GM06990 (cell line): Measurements from ENCODE around the gene RPTOR.

Experiments used
- DNase-seq: peaks from one replicate; pipeline ENCODE4 v3.0.0-alpha.2; 2011; ENCODE audit not compliant: insufficient read length; ENCODE audit errors: extremely low read depth
- H3K27me3 ChIP-seq: replicated peaks from 2 replicates; pipeline ENCODE4 v1.6.0; 2011; ENCODE audit warnings: low read length; ENCODE audit not compliant: control insufficient read depth, insufficient read depth
- H3K36me3 ChIP-seq: 2 replicates; pipeline ENCODE4 v1.5.1; 2011; ENCODE audit warnings: low read length; ENCODE audit not compliant: control insufficient read depth, insufficient read depth
- H3K4me3 ChIP-seq: replicated peaks from 2 replicates; pipeline ENCODE4 v1.5.1; 2011; ENCODE audit warnings: low read depth, mild to moderate bottlenecking, control low read depth, low read length
- TF ChIP-seq, protein P1 (sequence below): IDR thresholded peaks from 2 replicates; pipeline ENCODE4 v1.5.1; 2011; ENCODE audit warnings: low read length, control low read depth, mild to moderate bottlenecking, inconsistent platforms; ENCODE audit not compliant: insufficient read depth, poor library complexity, severe bottlenecking

The RPTOR gene

GRCh38 chr17:80706463-80706867, 161.8 kb downstream of the RPTOR start:
- H3K27me3 ChIP-seq = no peaks in the 10 kb centered on the region
- H3K36me3 ChIP-seq = peaks cover 9% of the 10 kb centered on the region
- no peak for DNase-seq
- no peak overlapping the region for H3K4me3 ChIP-seq
- TF ChIP-seq, protein P1, sequence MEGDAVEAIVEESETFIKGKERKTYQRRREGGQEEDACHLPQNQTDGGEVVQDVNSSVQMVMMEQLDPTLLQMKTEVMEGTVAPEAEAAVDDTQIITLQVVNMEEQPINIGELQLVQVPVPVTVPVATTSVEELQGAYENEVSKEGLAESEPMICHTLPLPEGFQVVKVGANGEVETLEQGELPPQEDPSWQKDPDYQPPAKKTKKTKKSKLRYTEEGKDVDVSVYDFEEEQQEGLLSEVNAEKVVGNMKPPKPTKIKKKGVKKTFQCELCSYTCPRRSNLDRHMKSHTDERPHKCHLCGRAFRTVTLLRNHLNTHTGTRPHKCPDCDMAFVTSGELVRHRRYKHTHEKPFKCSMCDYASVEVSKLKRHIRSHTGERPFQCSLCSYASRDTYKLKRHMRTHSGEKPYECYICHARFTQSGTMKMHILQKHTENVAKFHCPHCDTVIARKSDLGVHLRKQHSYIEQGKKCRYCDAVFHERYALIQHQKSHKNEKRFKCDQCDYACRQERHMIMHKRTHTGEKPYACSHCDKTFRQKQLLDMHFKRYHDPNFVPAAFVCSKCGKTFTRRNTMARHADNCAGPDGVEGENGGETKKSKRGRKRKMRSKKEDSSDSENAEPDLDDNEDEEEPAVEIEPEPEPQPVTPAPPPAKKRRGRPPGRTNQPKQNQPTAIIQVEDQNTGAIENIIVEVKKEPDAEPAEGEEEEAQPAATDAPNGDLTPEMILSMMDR = no peak

- no peak overlapping the region for H3K4me3 ChIP-seq
- H3K36me3 ChIP-seq = peaks cover 9% of the 10 kb centered on the region
- H3K27me3 ChIP-seq = no peaks in the 10 kb centered on the region
- TF ChIP-seq, protein P1 = no peak
- DNase-seq = no peak
These were observed 163.8 kb downstream of the RPTOR start for GRCh38 chr17:80708480-80708879.

DNA sequence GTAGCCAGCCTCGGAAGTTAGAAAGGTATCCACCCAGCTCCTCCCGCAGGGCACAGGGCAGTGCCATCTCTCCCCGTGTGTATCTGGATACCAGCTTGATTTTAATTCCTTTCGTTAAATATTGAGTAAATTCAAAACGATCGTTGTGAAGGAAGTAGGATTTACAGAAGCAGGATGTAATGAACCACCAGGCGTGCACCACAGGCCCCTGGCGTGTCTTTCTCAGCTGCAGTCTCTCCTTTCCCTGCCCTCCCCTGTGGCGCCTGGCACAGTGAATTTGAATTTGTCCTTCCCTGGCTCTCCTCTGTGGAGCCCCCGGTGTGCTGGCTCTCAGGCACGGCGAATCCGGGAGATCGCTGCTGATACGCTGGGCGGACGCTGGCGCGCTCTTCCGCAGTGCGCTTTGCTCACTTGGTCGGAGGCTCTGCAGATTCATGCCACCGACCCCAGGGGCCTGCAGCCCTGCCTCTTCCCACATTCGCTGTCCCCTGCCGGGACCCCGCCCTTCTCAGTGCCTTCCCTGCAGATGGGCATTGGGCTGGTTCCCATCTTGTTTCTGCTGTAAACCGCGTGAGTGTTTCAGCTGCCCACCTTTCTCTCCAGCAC, 164.6 kb downstream of the RPTOR start:
- Histone ChIP-seq H3K27me3 (no peaks in the 10 kb centered on the region), H3K4me3 (no peak overlapping the region), H3K36me3 (peaks cover 9% of the 10 kb centered on the region)
- TF ChIP-seq, protein P1 = no peak
- no peak for DNase-seq

DNA sequence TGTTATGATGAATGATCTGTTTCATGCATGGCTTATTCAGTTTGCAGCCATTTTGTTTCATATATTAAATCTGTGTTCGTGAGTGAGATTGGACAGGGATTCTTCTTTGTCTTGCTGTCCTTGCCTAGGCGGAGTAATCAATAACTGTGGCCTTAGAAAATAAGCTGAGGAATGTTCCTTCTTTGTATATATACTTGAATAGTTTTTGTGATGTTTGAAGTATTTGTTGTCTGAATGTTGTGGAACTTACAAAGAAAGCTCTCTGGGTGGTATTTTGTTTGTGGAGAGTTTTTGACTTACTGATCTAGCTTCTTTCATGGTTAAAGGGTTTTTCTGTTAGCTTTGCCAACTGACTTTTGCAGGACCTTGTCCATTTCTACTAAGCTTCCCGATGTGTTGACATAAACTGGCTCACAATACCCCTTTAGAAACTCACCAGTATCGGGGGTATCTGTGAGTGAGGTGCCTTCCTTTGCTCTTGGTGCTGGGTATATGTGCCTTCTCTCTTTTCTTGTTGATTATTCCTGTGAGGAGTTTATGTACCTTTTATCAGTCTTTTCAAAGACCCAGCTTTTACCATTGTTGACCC, 166.2 kb downstream of the RPTOR start:
- Histone ChIP-seq H3K4me3 (no peak overlapping the region), H3K36me3 (peaks cover 9% of the 10 kb centered on the region), H3K27me3 (no peaks in the 10 kb centered on the region)
- DNase-seq = no peak
- TF ChIP-seq, protein P1 = no peak

- Histone ChIP-seq H3K4me3 (no peak overlapping the region), H3K36me3 (peaks cover 9% of the 10 kb centered on the region), H3K27me3 (no peaks in the 10 kb centered on the region)
- no peak for DNase-seq
- TF ChIP-seq, protein P1 = no peak
These were observed 167.5 kb downstream of the RPTOR start for GRCh38 chr17:80712089-80712488.
